Rectal smooth muscle tissue (tissue), 1 donor: Measurements from ENCODE around the gene HSPA1B.
"Not testable (repeated sequence)": the region's sequence is repeated elsewhere in the genome, so short reads cannot be mapped to it uniquely, and the experiment has no call there.

Experiments
- H3K27ac ChIP-seq: one replicate; pipeline ENCODE4 v1.7.0; 2013; ENCODE audit warnings: low read depth, low read length, inconsistent platforms
- H3K27me3 ChIP-seq: one replicate; pipeline ENCODE4 v1.7.0; 2013; ENCODE audit warnings: low read length; ENCODE audit not compliant: control insufficient read depth, insufficient read depth
- H3K36me3 ChIP-seq: one replicate; pipeline ENCODE4 v1.7.0; 2013; ENCODE audit warnings: low read length; ENCODE audit not compliant: control insufficient read depth, insufficient read depth
- H3K4me1 ChIP-seq: one replicate; pipeline ENCODE4 v1.7.0; 2013; ENCODE audit warnings: low read length; ENCODE audit not compliant: control insufficient read depth, insufficient read depth
- H3K4me3 ChIP-seq: one replicate; pipeline ENCODE4 v1.7.0; 2013; ENCODE audit warnings: low read length
- H3K9ac ChIP-seq: one replicate; pipeline ENCODE4 v1.7.0; 2013; ENCODE audit warnings: low read length

The HSPA1B gene

DNA sequence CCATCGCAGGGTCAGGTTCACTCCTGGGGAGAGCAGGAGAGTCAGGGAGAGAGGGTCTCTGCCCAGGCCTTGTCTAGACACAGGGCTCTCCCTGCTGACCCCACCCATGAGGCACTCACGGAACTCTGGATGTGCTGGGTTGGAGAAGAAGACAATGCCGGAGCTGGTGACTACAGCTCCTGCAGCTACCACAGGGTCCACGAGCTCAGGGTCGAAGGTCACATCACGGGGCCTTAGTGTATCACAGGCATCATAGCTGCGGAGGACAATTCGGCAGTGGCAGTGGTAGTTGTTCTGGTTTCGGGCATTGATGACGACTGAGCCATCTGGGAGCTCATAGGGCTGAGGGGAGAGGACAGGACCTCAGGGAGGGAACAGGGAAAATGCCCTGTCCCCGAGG, 32.4 kb downstream of the HSPA1B start:
- Histone ChIP-seq H3K27me3 (no peaks in the 10 kb centered on the region), H3K36me3 (peaks cover 12% of the 10 kb centered on the region), H3K4me1 (peaks cover 5% of the 10 kb centered on the region), H3K9ac (no peak overlapping the region), H3K4me3 (no peak overlapping the region), H3K27ac (no peak overlapping the region)

GRCh38 chr6:31860349-31860748, 32.8 kb downstream of the HSPA1B start:
- no peak overlapping the region for H3K4me3 ChIP-seq
- H3K27me3 ChIP-seq: no peaks in the 10 kb centered on the region
- peaks cover 14% of the 10 kb centered on the region for H3K36me3 ChIP-seq
- no peak overlapping the region for H3K27ac ChIP-seq
- H3K4me1 ChIP-seq: peaks cover 5% of the 10 kb centered on the region
- no peak overlapping the region for H3K9ac ChIP-seq

- Histone ChIP-seq H3K9ac (no peak overlapping the region), H3K4me3 (no peak overlapping the region), H3K27ac (no peak overlapping the region), H3K36me3 (peaks cover 14% of the 10 kb centered on the region), H3K4me1 (peaks cover 5% of the 10 kb centered on the region), H3K27me3 (no peaks in the 10 kb centered on the region)
These were observed 33.6 kb downstream of the HSPA1B start for GRCh38 chr6:31861150-31861549.

GRCh38 chr6:31861919-31862343, 34.4 kb downstream of the HSPA1B start:
- peaks cover 14% of the 10 kb centered on the region for H3K36me3 ChIP-seq
- H3K4me3 ChIP-seq: peak overlapping the region; percentile 77
- no peaks in the 10 kb centered on the region for H3K27me3 ChIP-seq
- peak overlapping the region; percentile 87 for H3K27ac ChIP-seq
- H3K4me1 ChIP-seq: peaks cover 5% of the 10 kb centered on the region
- H3K9ac ChIP-seq: peak overlapping the region; percentile 76

DNA sequence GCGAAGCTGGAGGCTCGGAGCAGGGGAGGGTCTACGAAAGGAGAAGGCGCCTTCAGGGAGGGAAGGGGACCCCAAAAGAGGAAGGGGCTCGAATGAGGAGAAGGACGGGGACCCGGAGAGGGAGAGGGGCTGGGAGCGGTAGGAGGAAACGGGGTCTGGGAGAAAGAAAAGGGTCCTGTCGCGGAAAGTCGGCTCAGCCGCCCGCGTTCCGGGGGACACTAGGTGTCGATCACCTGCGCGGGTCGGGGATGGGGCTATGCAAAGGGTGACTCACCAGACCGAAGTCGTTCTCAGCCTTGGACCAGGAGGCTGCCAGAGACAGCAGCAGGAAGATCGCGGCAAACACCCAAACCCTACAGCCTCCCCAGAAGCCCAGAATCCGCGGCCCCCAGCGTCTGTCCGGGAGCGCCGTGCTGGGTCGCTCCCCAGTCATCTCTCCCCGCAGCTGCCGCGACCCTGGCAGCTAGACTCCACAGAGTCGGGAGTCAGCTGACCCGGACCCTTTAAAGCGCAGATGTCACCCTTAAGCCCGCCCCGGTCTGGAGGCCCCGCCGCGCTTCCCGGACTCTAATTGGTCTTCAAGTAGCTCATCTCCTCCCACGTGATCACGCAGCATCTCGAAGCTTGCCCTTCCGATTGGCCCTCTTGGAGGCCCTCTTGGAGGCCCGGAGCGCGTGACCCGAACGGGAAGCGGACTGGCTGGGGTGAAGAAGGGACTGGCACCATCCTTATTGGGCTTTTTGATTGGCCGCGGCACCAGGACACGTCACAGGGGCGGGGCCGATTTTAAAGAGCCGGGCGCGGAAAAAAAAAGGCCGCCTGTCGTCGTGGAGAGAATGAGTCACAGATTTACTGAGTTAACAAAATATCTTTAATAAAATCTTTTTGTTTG, 35.1 kb downstream of the HSPA1B start, which contains the start of gene NEU1:
Gene NEU1 (minus strand): TSS at position 478 of the 892 bp plus-strand sequence. CDS start 45 bp downstream, at position 433.
- peak within 1 kb of the TSS; percentile 77 for H3K4me3 ChIP-seq
- peaks cover 5% of the 10 kb centered on the region for H3K4me1 ChIP-seq
- peaks cover 14% of the 10 kb centered on the region for H3K36me3 ChIP-seq
- no peaks in the 10 kb centered on the region for H3K27me3 ChIP-seq
- peak within 1 kb of the TSS; percentile 76 for H3K9ac ChIP-seq
- H3K27ac ChIP-seq: peak within 1 kb of the TSS; percentile 87

GRCh38 chr6:31864123-31864562, 36.6 kb downstream of the HSPA1B start:
- not testable (repeated sequence) for H3K4me1 ChIP-seq, H3K27ac ChIP-seq, H3K27me3 ChIP-seq, H3K9ac ChIP-seq
- Histone ChIP-seq H3K4me3 (peak overlapping the region; percentile 59), H3K36me3 (peaks cover 14% of the 10 kb centered on the region)

DNA sequence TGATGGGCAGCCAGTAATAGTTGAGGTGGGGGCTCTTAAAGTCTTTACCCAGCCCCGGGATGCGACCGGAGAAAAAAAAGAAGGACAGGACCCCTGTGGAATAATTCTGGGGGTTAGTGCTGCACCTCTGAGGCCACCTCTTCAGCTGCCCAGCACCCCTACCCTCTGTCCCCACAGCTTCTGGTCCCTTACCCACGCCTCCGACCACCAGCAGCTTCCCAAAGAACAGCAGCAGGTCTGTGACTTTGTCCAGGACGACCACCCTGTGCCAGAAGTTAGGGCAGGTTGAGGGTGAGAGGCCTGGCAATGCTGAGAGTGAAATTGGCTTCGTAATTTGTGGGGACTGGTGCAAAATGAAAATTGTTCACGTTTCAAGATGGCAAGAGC, 37.3 kb downstream of the HSPA1B start:
- Histone ChIP-seq H3K4me3 (no peak overlapping the region), H3K27me3 (no peaks in the 10 kb centered on the region), H3K4me1 (peaks cover 5% of the 10 kb centered on the region), H3K27ac (no peak overlapping the region), H3K36me3 (peaks cover 8% of the 10 kb centered on the region), H3K9ac (no peak overlapping the region)

GRCh38 chr6:31865205-31866118, 37.9 kb downstream of the HSPA1B start:
- Histone ChIP-seq H3K27me3 (no peaks in the 10 kb centered on the region), H3K4me1 (peaks cover 5% of the 10 kb centered on the region), H3K27ac (no peak overlapping the region), H3K36me3 (peaks cover 3% of the 10 kb centered on the region), H3K9ac (no peak overlapping the region), H3K4me3 (no peak overlapping the region)

DNA sequence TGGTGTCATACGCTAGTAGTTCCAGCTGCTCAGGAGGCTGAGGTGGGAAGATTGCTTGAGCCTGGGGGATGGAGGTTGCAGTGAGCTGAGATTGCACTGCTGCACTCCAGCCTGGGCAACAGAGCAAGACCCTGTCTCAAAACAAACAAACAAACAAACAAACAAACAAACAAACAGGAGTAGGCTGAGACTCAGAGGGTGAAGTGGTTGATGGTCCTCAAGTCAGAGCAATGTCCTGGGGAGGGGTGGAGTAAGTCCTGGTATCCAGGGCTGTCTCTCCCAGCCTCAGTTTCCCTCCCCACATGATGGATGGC, 41.1 kb downstream of the HSPA1B start:
- H3K4me1 ChIP-seq, H3K27me3 ChIP-seq, H3K36me3 ChIP-seq, H3K4me3 ChIP-seq, H3K27ac ChIP-seq, H3K9ac ChIP-seq: not testable (repeated sequence)

- no peak overlapping the region for H3K9ac ChIP-seq
- no peak overlapping the region for H3K27ac ChIP-seq
- H3K27me3 ChIP-seq: no peaks in the 10 kb centered on the region
- H3K4me1 ChIP-seq: no peaks in the 10 kb centered on the region
- peaks cover 3% of the 10 kb centered on the region for H3K36me3 ChIP-seq
- no peak overlapping the region for H3K4me3 ChIP-seq
These were observed 41.8 kb downstream of the HSPA1B start for GRCh38 chr6:31869343-31869742.

DNA sequence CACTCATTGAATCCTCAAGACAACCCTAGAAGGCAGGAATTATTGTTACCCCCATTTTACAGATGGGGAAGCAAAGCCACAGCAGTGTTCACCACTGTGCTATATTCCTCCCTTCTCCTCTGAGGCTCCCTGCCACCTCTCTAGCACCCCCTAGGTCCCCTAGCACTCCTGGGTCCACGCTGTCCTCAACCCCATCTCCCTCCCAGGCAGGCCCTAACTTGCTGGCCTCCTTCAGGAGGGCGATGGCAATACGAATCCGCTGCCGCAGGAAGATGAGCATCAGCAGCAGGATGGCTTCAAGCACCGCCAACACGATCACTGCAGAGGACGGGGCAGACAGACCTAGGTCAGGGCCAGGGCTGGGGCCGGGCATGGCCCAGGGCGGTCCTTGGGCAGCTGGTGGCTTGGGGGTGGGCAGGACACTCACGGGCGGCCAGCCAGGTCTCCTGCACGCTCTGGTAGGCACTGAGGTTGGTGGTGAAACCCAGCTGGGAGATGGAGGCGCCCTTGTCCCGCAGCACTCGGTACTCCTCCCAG, 42.9 kb downstream of the HSPA1B start:
- Histone ChIP-seq H3K27ac (no peak overlapping the region), H3K4me3 (no peak overlapping the region), H3K36me3 (no peaks in the 10 kb centered on the region), H3K4me1 (no peaks in the 10 kb centered on the region), H3K9ac (no peak overlapping the region), H3K27me3 (no peaks in the 10 kb centered on the region)

DNA sequence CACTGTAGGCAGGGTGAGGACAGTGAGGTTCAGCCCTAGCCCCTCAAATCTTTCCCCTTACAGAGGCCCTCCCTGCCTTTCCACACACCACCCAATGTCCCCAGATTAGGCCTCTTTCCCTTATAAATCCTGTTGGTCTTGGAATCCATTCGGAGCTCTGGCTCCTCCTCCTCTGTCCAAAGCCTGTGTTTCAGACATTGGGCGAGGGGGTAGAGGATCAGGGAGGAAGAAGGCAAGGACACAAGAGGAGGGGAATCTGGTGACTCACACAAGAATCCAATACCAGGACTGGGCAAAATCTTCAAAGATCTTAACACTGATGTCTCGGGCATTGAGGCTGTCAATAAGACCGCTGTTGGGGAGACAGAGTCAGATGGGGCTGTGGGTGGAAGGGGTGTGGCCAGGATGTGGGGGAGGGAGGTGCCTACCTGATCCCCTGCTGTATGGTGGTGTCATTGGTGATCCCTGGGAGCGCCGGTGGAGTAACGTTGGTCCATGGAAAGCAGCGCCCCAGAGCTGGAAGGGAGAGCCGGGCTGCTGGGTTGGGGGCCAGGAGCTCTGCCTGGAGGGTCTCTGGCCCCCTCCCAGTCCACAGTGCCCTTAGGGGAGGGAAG, 43.6 kb downstream of the HSPA1B start:
- H3K27me3 ChIP-seq: no peaks in the 10 kb centered on the region
- H3K27ac ChIP-seq: no peak overlapping the region
- H3K9ac ChIP-seq: no peak overlapping the region
- H3K36me3 ChIP-seq: no peaks in the 10 kb centered on the region
- no peak overlapping the region for H3K4me3 ChIP-seq
- no peaks in the 10 kb centered on the region for H3K4me1 ChIP-seq
